Activated CD8-positive, alpha-beta memory T cell treated with anti-CD3 and anti-CD28 coated beads, Interleukin-2, amount 50 U/mL, for 24 hours (primary cell): Measurements from ENCODE around the gene FOXE1.

Source experiments
- DNase-seq: peaks from one replicate; pipeline ENCODE4 v3.0.0-alpha.2; 2020; ENCODE audit errors: extremely low read depth

Gene FOXE1

GRCh38 chr9:97853056-97853843 lies at the start of gene FOXE1:
Gene FOXE1, plus strand, starts transcription at chr9:97853226. Its CDS starts 689 bp downstream, at chr9:97853915.
- DNase-seq: no peak

- DNase-seq: no peak
Observed at GRCh38 chr9:97804059-97804365, 49.0 kb upstream of the FOXE1 start.

- no peak for DNase-seq
Observed at GRCh38 chr9:97806721-97807120, 46.3 kb upstream of the FOXE1 start.

- DNase-seq: no peak
Observed at GRCh38 chr9:97807681-97808080, 45.3 kb upstream of the FOXE1 start.

GRCh38 chr9:97808415-97808814 lies 44.6 kb upstream of the FOXE1 start:
- no peak for DNase-seq

- DNase-seq: no peak
Observed at GRCh38 chr9:97808972-97809371, 44.1 kb upstream of the FOXE1 start.

GRCh38 chr9:97809666-97810344 lies 43.2 kb upstream of the FOXE1 start:
- DNase-seq: no peak

- no peak for DNase-seq
Observed at GRCh38 chr9:97811533-97812246, 41.3 kb upstream of the FOXE1 start.

GRCh38 chr9:97812247-97812543 lies 40.8 kb upstream of the FOXE1 start:
- DNase-seq: no peak

- DNase-seq: no peak
Observed at GRCh38 chr9:97813072-97813471, 40.0 kb upstream of the FOXE1 start.

GRCh38 chr9:97819735-97820134 lies 33.3 kb upstream of the FOXE1 start:
- DNase-seq: no peak

- DNase-seq: no peak
Observed at GRCh38 chr9:97820373-97820772, 32.7 kb upstream of the FOXE1 start.

- DNase-seq: no peak
Observed at GRCh38 chr9:97830884-97831829, 21.9 kb upstream of the FOXE1 start.

- no peak for DNase-seq
Observed at GRCh38 chr9:97831843-97832636, 21.0 kb upstream of the FOXE1 start.

- no peak for DNase-seq
Observed at GRCh38 chr9:97840521-97840920, 12.5 kb upstream of the FOXE1 start.

GRCh38 chr9:97842960-97843359 lies 10.1 kb upstream of the FOXE1 start:
- DNase-seq: no peak

GRCh38 chr9:97845130-97845529 lies 7.9 kb upstream of the FOXE1 start:
- no peak for DNase-seq

- no peak for DNase-seq
Observed at GRCh38 chr9:97845763-97846162, 7.3 kb upstream of the FOXE1 start.

GRCh38 chr9:97846347-97846746 lies 6.7 kb upstream of the FOXE1 start:
- no peak for DNase-seq

GRCh38 chr9:97847474-97848214 lies 5.4 kb upstream of the FOXE1 start:
- DNase-seq: no peak

- no peak for DNase-seq
Observed at GRCh38 chr9:97848215-97848479, 4.9 kb upstream of the FOXE1 start.
